ENCODE data around the gene ALAD. TPM values are rescaled to one million over a fixed set of nuclear protein-coding genes. Genes with fewer than 3 reads are reported as not detected.

Gene ALAD
- total and polyA plus RNA-seq, 8 donors = 36.8 to 50.7 (median 44.7) TPM

- H3K4me1 ChIP-seq = peaks cover 9 to 18% of the 10 kb centered on the region in 2 donors
- no peaks in the 10 kb centered on the region for H3K36me3 ChIP-seq
- H3K9me3 ChIP-seq = no peaks in the 10 kb centered on the region
- intact Hi-C loops (cut with DNase I) = no loop called here
- peak within 1 kb of the TSS; percentile 69 to 71 for H3K27ac ChIP-seq
- peak; percentile 89 to 96 (median 92) for DNase-seq
- peak; percentile 96 for ATAC-seq
- H3K27me3 ChIP-seq = no peaks in the 10 kb centered on the region
- no peak for TF ChIP-seq CTCF (IDR thresholded peaks at IDR 0.05)
- H3K4me3 ChIP-seq = peak within 1 kb of the TSS; percentile 78 to 80
Observed at GRCh38 chr9:113340011-113340699, 60.9 kb downstream of the ALAD start, which contains the start of gene WDR31. Gene WDR31, minus strand, starts transcription at chr9:113340275. Its CDS starts 8,253 bp downstream, at chr9:113332022.

GRCh38 chr9:113337714-113338113 lies 63.4 kb downstream of the ALAD start:
- TF ChIP-seq CTCF (IDR thresholded peaks at IDR 0.05) = no peak
- intact Hi-C loops (cut with DNase I) = no loop called here
- peaks cover 4 to 18% of the 10 kb centered on the region in 2 donors for H3K4me1 ChIP-seq

More at GRCh38 chr9:113337714-113338113, 63.4 kb downstream of the ALAD start:
- no peaks in the 10 kb centered on the region for H3K36me3 ChIP-seq
- no peaks in the 10 kb centered on the region for H3K27me3 ChIP-seq
- ATAC-seq (no peak), DNase-seq (no peak)
- no peaks in the 10 kb centered on the region for H3K9me3 ChIP-seq
- H3K4me3 ChIP-seq = no peak overlapping the region
- no peak overlapping the region for H3K27ac ChIP-seq

Other genes starting within 250 kb of the ALAD start
- gene FKBP15, start 180.0 kb downstream of the ALAD start, total RNA-seq = 10 to 100 TPM; 35.7 to 55.3 TPM
- gene FKBP15, start 180.0 kb downstream of the ALAD start, polyA plus RNA-seq (ENCODE audit: insufficient read length in 6 of 6) = 10 to 100 TPM; 30.4 to 36.5 (median 32.0) TPM
- 10 to 100 TPM; 34.7 to 45.0 TPM for gene SLC31A1, start 179.7 kb downstream of the ALAD start, total RNA-seq
- gene SLC31A1, start 179.7 kb downstream of the ALAD start, polyA plus RNA-seq (ENCODE audit: insufficient read length in 6 of 6) = 10 to 100 TPM; 14.8 to 18.2 (median 16.7) TPM
- gene CDC26, start 125.7 kb downstream of the ALAD start, total RNA-seq = 10 to 100 TPM; 27.8 to 32.7 TPM
- gene CDC26, start 125.7 kb downstream of the ALAD start, polyA plus RNA-seq (ENCODE audit: insufficient read length in 6 of 6) = 10 to 100 TPM; 29.6 to 37.2 (median 33.0) TPM
- 10 to 100 TPM; 16.6 to 22.4 TPM for gene PRPF4, start 125.6 kb downstream of the ALAD start, total RNA-seq
- gene PRPF4, start 125.6 kb downstream of the ALAD start, polyA plus RNA-seq (ENCODE audit: insufficient read length in 6 of 6) = 10 to 100 TPM; 29.3 to 34.0 (median 30.4) TPM
- gene RNF183, start 97.9 kb downstream of the ALAD start, total RNA-seq = not detected
- under 1 TPM; 0.30 to 0.73 (median 0.49) TPM for gene RNF183, start 97.9 kb downstream of the ALAD start, polyA plus RNA-seq (ENCODE audit: insufficient read length in 6 of 6)
- 1 to 10 TPM; 3.5 to 4.4 TPM for gene WDR31, start 61.0 kb downstream of the ALAD start, total RNA-seq
- 1 to 10 TPM; 5.7 to 8.0 (median 6.5) TPM for gene WDR31, start 61.0 kb downstream of the ALAD start, polyA plus RNA-seq (ENCODE audit: insufficient read length in 6 of 6)
- gene BSPRY, start 51.7 kb downstream of the ALAD start, total RNA-seq = 10 to 100 TPM; 11.2 to 17.9 TPM
- gene BSPRY, start 51.7 kb downstream of the ALAD start, polyA plus RNA-seq (ENCODE audit: insufficient read length in 6 of 6) = 1 to 10 TPM; 7.5 to 9.3 (median 7.9) TPM
- gene HDHD3, start 24.3 kb downstream of the ALAD start, total RNA-seq = 10 to 100 TPM; 16.6 to 19.9 TPM
- gene HDHD3, start 24.3 kb downstream of the ALAD start, polyA plus RNA-seq (ENCODE audit: insufficient read length in 6 of 6) = 10 to 100 TPM; 12.3 to 15.5 (median 14.7) TPM
- gene POLE3, start 9.4 kb upstream of the ALAD start, total RNA-seq = 10 to 100 TPM; 24.1 to 43.3 TPM
- gene POLE3, start 9.4 kb upstream of the ALAD start, polyA plus RNA-seq (ENCODE audit: insufficient read length in 6 of 6) = 10 to 100 TPM; 58.7 to 69.0 (median 66.4) TPM
- gene C9orf43, start 9.5 kb upstream of the ALAD start, total RNA-seq = under 1 TPM; 0.47 to 0.73 TPM
- gene C9orf43, start 9.5 kb upstream of the ALAD start, polyA plus RNA-seq (ENCODE audit: insufficient read length in 6 of 6) = 1 to 10 TPM in 2 of 6 donors, under 1 TPM in 4; 0.53 to 1.2 (median 0.87) TPM
- 10 to 100 TPM; 77.8 to 96.9 TPM for gene RGS3, start 62.4 kb upstream of the ALAD start, total RNA-seq
- gene RGS3, start 62.4 kb upstream of the ALAD start, polyA plus RNA-seq (ENCODE audit: insufficient read length in 6 of 6) = 10 to 100 TPM; 69.6 to 92.4 (median 74.5) TPM